Astrocyte of the spinal cord (primary cell): Measurements from ENCODE around the gene MITF.

ENCODE experiments used
- DNase-seq: peaks from one replicate; pipeline ENCODE4 v3.0.0; 2011; ENCODE audit warnings: low read depth, low spot score
- H3K4me3 ChIP-seq: 2 replicates; pipeline ENCODE4 v1.5.1; 2011; ENCODE audit warnings: low read depth, mild to moderate bottlenecking, low read length, moderate library complexity
- CTCF ChIP-seq: IDR thresholded peaks from 2 replicates; pipeline ENCODE4 v1.5.1; 2012; ENCODE audit warnings: low read depth, mild to moderate bottlenecking, low read length, inconsistent platforms
- in situ Hi-C: cut with HindIII; loops from 2 replicates; pipeline ENCODE4 v1.10.0; 2017; ENCODE audit warnings: low sequenced_read_pairs

The MITF gene

GRCh38 chr3:69777582-69777967 lies 38.3 kb downstream of the MITF start:
- DNase-seq, result no peak
- TF ChIP-seq CTCF, result no peak
- in situ Hi-C loops, result no loop called here

GRCh38 chr3:69781593-69781992 lies 42.3 kb downstream of the MITF start:
- H3K4me3 ChIP-seq, result no peak overlapping the region
- no peak for TF ChIP-seq CTCF
- DNase-seq, result no peak
- in situ Hi-C loops, result no loop called here

More at GRCh38 chr3:69777582-69777967, 38.3 kb downstream of the MITF start:
- H3K4me3 ChIP-seq, result no peak overlapping the region

- TF ChIP-seq CTCF, result no peak
- DNase-seq, result peak; percentile 86
- H3K4me3 ChIP-seq, result no peak overlapping the region
- in situ Hi-C loops, result no loop called here
Measured at GRCh38 chr3:69784954-69785514, 45.8 kb downstream of the MITF start.

- no peak for TF ChIP-seq CTCF
- H3K4me3 ChIP-seq, result no peak overlapping the region
- no peak for DNase-seq
- in situ Hi-C loops, result no loop called here
Measured at GRCh38 chr3:69785769-69786320, 46.6 kb downstream of the MITF start.

- H3K4me3 ChIP-seq, result no peak overlapping the region
- TF ChIP-seq CTCF, result no peak
- no peak for DNase-seq
- in situ Hi-C loops, result no loop called here
Measured at GRCh38 chr3:69786854-69787253, 47.6 kb downstream of the MITF start.

GRCh38 chr3:69787436-69788168 lies 48.3 kb downstream of the MITF start:
- TF ChIP-seq CTCF, result no peak
- peak; percentile 88 for DNase-seq
- in situ Hi-C loops, result no loop called here
- no peak overlapping the region for H3K4me3 ChIP-seq
